ENCODE measurements around the gene ADGRG3. TPM values are rescaled to one million over a fixed set of nuclear protein-coding genes. Genes with fewer than 3 reads are reported as not detected.

ADGRG3 gene
- total and polyA plus RNA-seq, 10 of the 15 experiments (the other 5 are each of a cell fraction or from before 2014, with no cell fraction given): 0.10 to 0.11 (median 0.10) TPM; not detected in 7

DNA sequence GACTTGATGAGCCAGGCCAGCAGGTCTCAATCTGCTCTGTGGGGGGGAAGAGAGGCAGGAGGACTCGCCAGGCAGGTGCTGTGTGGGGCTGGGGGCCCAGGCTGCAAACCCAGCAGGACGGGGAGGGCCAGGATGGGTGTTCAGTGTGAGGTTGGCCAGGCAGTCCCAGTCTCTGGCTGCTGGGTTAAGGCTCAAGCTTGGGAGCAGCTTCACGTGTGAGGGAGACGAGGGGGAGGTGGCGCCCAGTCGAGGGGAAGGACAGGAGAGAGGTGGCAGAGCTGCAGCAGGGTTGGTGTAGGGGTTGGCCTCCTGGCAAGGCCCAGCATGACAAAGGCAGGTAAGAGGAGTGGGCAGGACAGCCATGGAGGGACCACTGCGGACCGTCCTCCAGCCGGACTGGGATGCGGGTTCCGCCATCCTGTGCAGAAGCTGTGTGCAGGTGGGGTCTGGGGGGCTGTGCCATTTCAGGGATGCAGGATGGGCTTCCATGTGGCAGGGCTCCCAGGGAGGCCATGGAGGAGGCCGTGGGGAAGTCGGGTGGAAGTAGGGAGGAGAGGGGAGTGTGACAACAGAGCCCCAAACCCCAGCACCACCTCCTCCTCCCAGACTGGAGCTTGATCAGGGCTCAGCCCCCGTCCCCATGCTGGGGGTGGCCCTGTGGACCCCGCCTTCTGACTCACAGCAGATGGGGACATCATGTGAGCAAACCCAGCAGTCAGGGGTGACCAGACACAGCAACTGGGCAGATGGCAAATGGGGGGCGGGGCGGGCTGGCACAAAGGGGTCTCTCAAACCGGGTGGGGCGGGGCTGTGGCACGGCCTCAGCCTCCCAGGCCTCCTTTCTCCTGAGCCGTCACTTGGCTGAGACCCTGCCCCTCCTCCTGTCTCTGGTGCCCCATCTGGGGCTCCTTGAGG is 36.9 kb upstream of the ADGRG3 start:
- ChIA-PET POLR2A (no interaction called here), RAD21 (ENCODE audit: unreplicated experiment) (no interaction called here), CTCF (no interaction called here), SMC1A (ENCODE audit: uncharacterized antibody, unreplicated experiment) (no interaction called here)
- no peaks in the 10 kb centered on the region for H3K36me3 ChIP-seq (ENCODE audit: control insufficient read depth in 2 of 2, insufficient read depth in 2 of 2, low read length in 1 of 2)
- no peak overlapping the region for H3K27ac ChIP-seq (ENCODE audit: control insufficient read depth, insufficient read depth)
- H4K20me1 ChIP-seq (ENCODE audit: control insufficient read depth, insufficient read depth): no peaks in the 10 kb centered on the region
- no peak overlapping the region for H3K9ac ChIP-seq (ENCODE audit: control insufficient read depth, insufficient read depth, low read length)
- FAIRE-seq (no peak), DNase-seq (ENCODE audit: low read depth, low spot score) (no peak), ATAC-seq (no peak)
- intact Hi-C loops (cut with micrococcal nuclease; ENCODE audit: unreplicated experiment): no loop called here
- H3K9me3 ChIP-seq (replicated peaks; ENCODE audit: control insufficient read depth, insufficient read depth, low read length): no peaks in the 10 kb centered on the region
- no peak for TF ChIP-seq PAX8 (IDR thresholded peaks at IDR 0.05)
- in situ Hi-C loops (cut with MboI): no loop called here
- no peaks in the 10 kb centered on the region for H3K79me2 ChIP-seq (ENCODE audit: control insufficient read depth, insufficient read depth, low read length)
- H3K4me2 ChIP-seq (ENCODE audit: control insufficient read depth, insufficient read depth): no peak overlapping the region
- H3K4me3 ChIP-seq: no peak overlapping the region
- no peak overlapping the region for H2AFZ ChIP-seq (ENCODE audit: control insufficient read depth, low read depth, low read length)
- no peaks in the 10 kb centered on the region for H3K4me1 ChIP-seq (ENCODE audit: control insufficient read depth, insufficient read depth, low read length)
- no TSS peak for BruUV-seq (replicated peaks)
- H3K27me3 ChIP-seq (replicated peaks in 1 of 2; ENCODE audit: control insufficient read depth in 2 of 2, insufficient read depth in 2 of 2, low read length in 1 of 2): no peaks in the 10 kb centered on the region; a peak in 3 of 4 replicates
- 29% methylated on average over 20 of the region's 21 CpGs for WGBS (ENCODE audit: insufficient coverage, insufficient replicate concordance, low lambda C conversion rate, missing lambda C conversion rate)

DNA sequence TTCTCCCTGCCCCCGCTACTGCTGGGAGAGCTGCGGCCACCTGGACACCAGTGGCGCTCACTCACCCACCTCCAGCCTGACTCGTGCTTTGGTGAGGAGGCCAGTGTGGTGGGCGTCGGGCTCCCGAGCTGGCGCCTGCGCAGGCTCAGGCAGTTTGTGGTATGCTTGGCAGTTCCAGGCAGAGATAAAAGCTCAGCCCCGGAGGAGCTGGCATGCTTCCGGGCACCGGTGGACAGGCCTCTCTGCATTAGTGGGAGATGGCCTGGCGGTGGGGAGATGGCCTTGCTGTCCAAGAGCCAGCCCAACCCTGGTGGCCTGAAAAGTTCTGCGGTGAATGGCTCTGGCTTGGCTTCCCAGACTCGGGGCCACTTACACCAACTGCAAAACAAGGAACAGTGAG is 35.5 kb upstream of the ADGRG3 start:
- FAIRE-seq (no peak), ATAC-seq (no peak), DNase-seq (ENCODE audit: low read depth, low spot score) (no peak)
- no TSS peak for BruUV-seq (replicated peaks)
- Histone ChIP-seq H3K27ac (ENCODE audit: control insufficient read depth, insufficient read depth) (no peak overlapping the region), H3K36me3 (ENCODE audit: control insufficient read depth in 2 of 2, insufficient read depth in 2 of 2, low read length in 1 of 2) (no peaks in the 10 kb centered on the region), H3K9ac (ENCODE audit: control insufficient read depth, insufficient read depth, low read length) (no peak overlapping the region), H3K79me2 (ENCODE audit: control insufficient read depth, insufficient read depth, low read length) (no peaks in the 10 kb centered on the region), H3K9me3 (replicated peaks; ENCODE audit: control insufficient read depth, insufficient read depth, low read length) (no peaks in the 10 kb centered on the region), H3K4me2 (ENCODE audit: control insufficient read depth, insufficient read depth) (no peak overlapping the region), H4K20me1 (ENCODE audit: control insufficient read depth, insufficient read depth) (no peaks in the 10 kb centered on the region), H3K27me3 (replicated peaks in 1 of 2; ENCODE audit: control insufficient read depth in 2 of 2, insufficient read depth in 2 of 2, low read length in 1 of 2) (peaks cover 0 to 2% of the 10 kb centered on the region in 2 experiments; a peak in 3 of 4 replicates), H3K4me1 (ENCODE audit: control insufficient read depth, insufficient read depth, low read length) (no peaks in the 10 kb centered on the region), H2AFZ (ENCODE audit: control insufficient read depth, low read depth, low read length) (no peak overlapping the region), H3K4me3 (no peak overlapping the region)
- WGBS (ENCODE audit: insufficient coverage, insufficient replicate concordance, low lambda C conversion rate, missing lambda C conversion rate): 40% methylated on average over 15 of the region's 15 CpGs
- ChIA-PET CTCF (interaction anchor here (0.9 to 1.8 kb wide), 2 partner anchors 16 to 42 kb away, joined by 3 to 4 read pairs; no protein-coding TSS in a partner anchor), POLR2A (no interaction called here), SMC1A (ENCODE audit: uncharacterized antibody, unreplicated experiment) (interaction anchor here (1.3 kb wide), 1 partner anchor 42 kb away, joined by 3 read pairs; no protein-coding TSS in a partner anchor), RAD21 (ENCODE audit: unreplicated experiment) (interaction anchor here (1.0 kb wide), 1 partner anchor 15 kb away, joined by 3 read pairs; no protein-coding TSS in a partner anchor)
- intact Hi-C loops (cut with micrococcal nuclease; ENCODE audit: unreplicated experiment) (no loop called here), in situ Hi-C loops (cut with MboI) (no loop called here)
- TF ChIP-seq NR2F1 (conservative IDR thresholded peaks at IDR 0.05): no peak
- TF ChIP-seq HDAC6 (IDR thresholded peaks at IDR 0.05; ENCODE audit: unreplicated experiment): no peak
- TF ChIP-seq ZBTB11 (CRISPR knock-in tag; IDR thresholded peaks at IDR 0.05): no peak
- TF ChIP-seq TCF12 (IDR thresholded peaks at IDR 0.05; ENCODE audit: low read depth, low read length): no peak
- no peak for TF ChIP-seq ASH2L (IDR thresholded peaks at IDR 0.05; ENCODE audit: borderline replicate concordance, low read depth)
- TF ChIP-seq USF2 (IDR thresholded peaks at IDR 0.05; ENCODE audit: borderline replicate concordance, low read depth, low read length): no peak
- TF ChIP-seq RAD21 (IDR thresholded peaks at IDR 0.05; ENCODE audit: insufficient read depth, low read depth, low read length): no peak
- no peak for TF ChIP-seq GATAD2B (conservative IDR thresholded peaks at IDR 0.05; ENCODE audit: low read depth)
